Kidney (tissue), 14 donors: ENCODE data around the gene SYTL4. TPM values are rescaled to one million over a fixed set of nuclear protein-coding genes. Genes with fewer than 3 reads are reported as not detected.

Experiments used
- DNase-seq, 5 donors: peaks; one replicate each; pipeline ENCODE4 v3.0.0-alpha.2; 2013 to 2020
- FAIRE-seq: peaks from 2 replicates; lab custom pipeline; 2012; peaks lifted over from hg19 to GRCh38; lab: Jason Lieb, UNC
- H3K27ac ChIP-seq, 2 donors: one replicate each; pipeline ENCODE4 v1.7.0; 2013; ENCODE audit warnings: low read depth in 2 of 2, low read length in 2 of 2, inconsistent platforms in 1 of 2
- H3K27me3 ChIP-seq: one replicate; pipeline ENCODE4 v1.7.1; 2013; ENCODE audit warnings: low read length, inconsistent platforms; ENCODE audit not compliant: control insufficient read depth, insufficient read depth
- H3K36me3 ChIP-seq, 3 donors: one replicate each; pipeline versions ENCODE4 v1.7.0 to v1.7.1; 2013; ENCODE audit warnings: low read length in 3 of 3, control low read depth in 1 of 3, inconsistent platforms in 1 of 3; ENCODE audit not compliant: insufficient read depth in 3 of 3, control insufficient read depth in 2 of 3
- H3K4me1 ChIP-seq, 3 donors: one replicate each; pipeline versions ENCODE4 v1.7.0 to v1.7.1; 2013; ENCODE audit warnings: low read length in 3 of 3, inconsistent platforms in 1 of 3, low read depth in 1 of 3; ENCODE audit not compliant: control insufficient read depth in 2 of 3, insufficient read depth in 2 of 3
- H3K4me3 ChIP-seq, 3 donors: one replicate each; pipeline versions ENCODE4 v1.7.0 to v1.8.1; 2013; ENCODE audit warnings: low read length in 3 of 3, control low read depth in 1 of 3, inconsistent platforms in 1 of 3
- H3K9ac ChIP-seq, 3 donors: one replicate each; pipeline versions ENCODE4 v1.7.0 to v1.7.1; 2013; ENCODE audit warnings: low read length in 3 of 3, control low read depth in 1 of 3, inconsistent platforms in 1 of 3
- H3K9me3 ChIP-seq, 3 donors: one replicate each; pipeline versions ENCODE4 v1.7.0 to v1.7.1; 2013; ENCODE audit warnings: low read length in 3 of 3, control low read depth in 1 of 3, inconsistent platforms in 1 of 3; ENCODE audit not compliant: control insufficient read depth in 2 of 3, insufficient read depth in 1 of 3
- intact Hi-C: fragments of 100-400 bp; cut with DNase I; formaldehyde crosslinking; loops from one replicate; pipeline ENCODE4 v1.11.1; 2022
- polyA plus RNA-seq: library from polyadenylated mRNA; stranded (reverse); fragments of 350-450 nt; fragmentation: Illumina TruSeq; extraction: RNeasy Lipid Tissue Mini Kit (QIAGEN cat#74804); gene quantifications from one replicate; pipeline ENCODE4 v1.2.3, GENCODE V29; 2014; ENCODE audit warnings: low read depth, low replicate concordance; ENCODE audit not compliant: insufficient read depth
- total RNA-seq: library from RNA; stranded (reverse); fragmentation: NEBNext Ultra II Directional; extraction: Animal tissue kit (Norgen Biotek cat#: 25700); gene quantifications from one replicate; pipeline ENCODE4 v1.2.1, GENCODE V29; 2021
- TF ChIP-seq, protein P1 (sequence below): IDR thresholded peaks from 3 replicates; pipeline ENCODE4 v1.5.1; 2012; ENCODE audit warnings: mild to moderate bottlenecking, moderate library complexity, borderline replicate concordance; ENCODE audit not compliant: insufficient read depth; ENCODE audit errors: extremely low read depth
- donor health status: control.
- donor health status: control.
- donor health status: control.
- donor health status: control.
- donor health status: control.
- donor health status: DM: yes; HTN: yes; CAD: no.
- donor health status: Normal renal cell carcinoma (clear cell type).

SYTL4 gene
- total and polyA plus RNA-seq, 2 donors from 2014 or later = 10.4 to 13.3 TPM

GRCh38 chrX:100687128-100687527 lies 44.8 kb downstream of the SYTL4 start:
- no peaks in the 10 kb centered on the region for H3K36me3 ChIP-seq
- H3K9ac ChIP-seq = no peak overlapping the region
- H3K4me3 ChIP-seq = no peak overlapping the region
- H3K4me1 ChIP-seq = no peaks in the 10 kb centered on the region
- TF ChIP-seq, protein P1, sequence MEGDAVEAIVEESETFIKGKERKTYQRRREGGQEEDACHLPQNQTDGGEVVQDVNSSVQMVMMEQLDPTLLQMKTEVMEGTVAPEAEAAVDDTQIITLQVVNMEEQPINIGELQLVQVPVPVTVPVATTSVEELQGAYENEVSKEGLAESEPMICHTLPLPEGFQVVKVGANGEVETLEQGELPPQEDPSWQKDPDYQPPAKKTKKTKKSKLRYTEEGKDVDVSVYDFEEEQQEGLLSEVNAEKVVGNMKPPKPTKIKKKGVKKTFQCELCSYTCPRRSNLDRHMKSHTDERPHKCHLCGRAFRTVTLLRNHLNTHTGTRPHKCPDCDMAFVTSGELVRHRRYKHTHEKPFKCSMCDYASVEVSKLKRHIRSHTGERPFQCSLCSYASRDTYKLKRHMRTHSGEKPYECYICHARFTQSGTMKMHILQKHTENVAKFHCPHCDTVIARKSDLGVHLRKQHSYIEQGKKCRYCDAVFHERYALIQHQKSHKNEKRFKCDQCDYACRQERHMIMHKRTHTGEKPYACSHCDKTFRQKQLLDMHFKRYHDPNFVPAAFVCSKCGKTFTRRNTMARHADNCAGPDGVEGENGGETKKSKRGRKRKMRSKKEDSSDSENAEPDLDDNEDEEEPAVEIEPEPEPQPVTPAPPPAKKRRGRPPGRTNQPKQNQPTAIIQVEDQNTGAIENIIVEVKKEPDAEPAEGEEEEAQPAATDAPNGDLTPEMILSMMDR = no peak
- no peaks in the 10 kb centered on the region for H3K9me3 ChIP-seq
- FAIRE-seq (no peak), DNase-seq (no peak)
- H3K27me3 ChIP-seq = peaks cover 4% of the 10 kb centered on the region
- H3K27ac ChIP-seq = no peak overlapping the region
- intact Hi-C loops = loop anchor here (5.0 kb wide), 1 partner anchor 75 kb away; no protein-coding TSS in a partner anchor

DNA sequence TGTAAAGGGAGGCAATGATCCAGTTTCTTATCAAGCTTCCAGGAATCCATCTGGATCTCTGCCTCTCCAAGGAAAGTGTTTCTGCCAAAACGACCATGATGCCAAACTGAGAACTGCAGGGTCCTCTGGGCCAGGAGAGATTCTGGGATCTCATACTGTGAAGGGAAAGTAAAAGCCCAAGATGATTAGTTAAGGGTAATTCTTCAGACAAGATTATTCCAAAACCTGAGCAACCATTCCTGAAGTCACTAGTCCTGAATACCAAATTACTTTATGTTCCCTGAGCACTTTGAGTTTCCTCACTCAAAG lies 46.0 kb downstream of the SYTL4 start:
- no peak for DNase-seq
- Histone ChIP-seq H3K9me3 (no peaks in the 10 kb centered on the region), H3K9ac (no peak overlapping the region), H3K4me3 (no peak overlapping the region), H3K27ac (no peak overlapping the region), H3K36me3 (no peaks in the 10 kb centered on the region), H3K27me3 (peaks cover 4% of the 10 kb centered on the region), H3K4me1 (no peaks in the 10 kb centered on the region)
- intact Hi-C loops = loop anchor here (5.0 kb wide), 1 partner anchor 76 kb away; no protein-coding TSS in a partner anchor
- TF ChIP-seq, protein P1 = no peak
- FAIRE-seq = no peak

GRCh38 chrX:100685284-100685996 lies 46.5 kb downstream of the SYTL4 start:
- H3K4me1 ChIP-seq = no peaks in the 10 kb centered on the region
- FAIRE-seq (peak; percentile 99), DNase-seq (peak in 4 of 5 donors; percentile 75 to 84 (median 79))
- TF ChIP-seq, protein P1 = peak; percentile 79
- no peaks in the 10 kb centered on the region for H3K9me3 ChIP-seq
- no peak overlapping the region for H3K27ac ChIP-seq
- H3K36me3 ChIP-seq = no peaks in the 10 kb centered on the region
- H3K9ac ChIP-seq = no peak overlapping the region
- H3K4me3 ChIP-seq = no peak overlapping the region
- H3K27me3 ChIP-seq = peaks cover 4% of the 10 kb centered on the region
- intact Hi-C loops = loop anchor here (5.0 kb wide), 1 partner anchor 77 kb away; no protein-coding TSS in a partner anchor
